T-helper 1 cell treated with Interleukin-12 subunit alpha and Interleukin-12 subunit beta and Interleukin-4 antibody, amounts not matched to agents 30 μg/mL and 1 μg/mL, for 36 hours (primary cell): Measurements from ENCODE around the gene SLX4.
"Not testable (repeated sequence)": the region's sequence is repeated elsewhere in the genome, so short reads cannot be mapped to it uniquely, and the experiment has no call there.

ENCODE experiments used
- H3K27ac Mint-ChIP-seq: one replicate; pipeline ENCODE4 v1.8.0; 2021; ENCODE audit warnings: mild to moderate bottlenecking, mixed read lengths
- H3K27me3 Mint-ChIP-seq: one replicate; pipeline ENCODE4 v1.8.0; 2021; ENCODE audit warnings: low read depth, mixed read lengths
- H3K36me3 Mint-ChIP-seq: one replicate; pipeline ENCODE4 v1.8.0; 2021; ENCODE audit warnings: low read depth, mixed read lengths
- H3K4me1 Mint-ChIP-seq: one replicate; pipeline ENCODE4 v1.8.0; 2021; ENCODE audit warnings: low read depth, mixed read lengths
- H3K4me3 Mint-ChIP-seq: one replicate; pipeline ENCODE4 v1.8.0; 2021; ENCODE audit warnings: mild to moderate bottlenecking, moderate library complexity, mixed read lengths
- H3K9me3 Mint-ChIP-seq: one replicate; pipeline ENCODE4 v1.8.0; 2021; ENCODE audit warnings: mixed read lengths

Gene SLX4, protein sequence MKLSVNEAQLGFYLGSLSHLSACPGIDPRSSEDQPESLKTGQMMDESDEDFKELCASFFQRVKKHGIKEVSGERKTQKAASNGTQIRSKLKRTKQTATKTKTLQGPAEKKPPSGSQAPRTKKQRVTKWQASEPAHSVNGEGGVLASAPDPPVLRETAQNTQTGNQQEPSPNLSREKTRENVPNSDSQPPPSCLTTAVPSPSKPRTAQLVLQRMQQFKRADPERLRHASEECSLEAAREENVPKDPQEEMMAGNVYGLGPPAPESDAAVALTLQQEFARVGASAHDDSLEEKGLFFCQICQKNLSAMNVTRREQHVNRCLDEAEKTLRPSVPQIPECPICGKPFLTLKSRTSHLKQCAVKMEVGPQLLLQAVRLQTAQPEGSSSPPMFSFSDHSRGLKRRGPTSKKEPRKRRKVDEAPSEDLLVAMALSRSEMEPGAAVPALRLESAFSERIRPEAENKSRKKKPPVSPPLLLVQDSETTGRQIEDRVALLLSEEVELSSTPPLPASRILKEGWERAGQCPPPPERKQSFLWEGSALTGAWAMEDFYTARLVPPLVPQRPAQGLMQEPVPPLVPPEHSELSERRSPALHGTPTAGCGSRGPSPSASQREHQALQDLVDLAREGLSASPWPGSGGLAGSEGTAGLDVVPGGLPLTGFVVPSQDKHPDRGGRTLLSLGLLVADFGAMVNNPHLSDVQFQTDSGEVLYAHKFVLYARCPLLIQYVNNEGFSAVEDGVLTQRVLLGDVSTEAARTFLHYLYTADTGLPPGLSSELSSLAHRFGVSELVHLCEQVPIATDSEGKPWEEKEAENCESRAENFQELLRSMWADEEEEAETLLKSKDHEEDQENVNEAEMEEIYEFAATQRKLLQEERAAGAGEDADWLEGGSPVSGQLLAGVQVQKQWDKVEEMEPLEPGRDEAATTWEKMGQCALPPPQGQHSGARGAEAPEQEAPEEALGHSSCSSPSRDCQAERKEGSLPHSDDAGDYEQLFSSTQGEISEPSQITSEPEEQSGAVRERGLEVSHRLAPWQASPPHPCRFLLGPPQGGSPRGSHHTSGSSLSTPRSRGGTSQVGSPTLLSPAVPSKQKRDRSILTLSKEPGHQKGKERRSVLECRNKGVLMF (N-terminal part only)

DNA sequence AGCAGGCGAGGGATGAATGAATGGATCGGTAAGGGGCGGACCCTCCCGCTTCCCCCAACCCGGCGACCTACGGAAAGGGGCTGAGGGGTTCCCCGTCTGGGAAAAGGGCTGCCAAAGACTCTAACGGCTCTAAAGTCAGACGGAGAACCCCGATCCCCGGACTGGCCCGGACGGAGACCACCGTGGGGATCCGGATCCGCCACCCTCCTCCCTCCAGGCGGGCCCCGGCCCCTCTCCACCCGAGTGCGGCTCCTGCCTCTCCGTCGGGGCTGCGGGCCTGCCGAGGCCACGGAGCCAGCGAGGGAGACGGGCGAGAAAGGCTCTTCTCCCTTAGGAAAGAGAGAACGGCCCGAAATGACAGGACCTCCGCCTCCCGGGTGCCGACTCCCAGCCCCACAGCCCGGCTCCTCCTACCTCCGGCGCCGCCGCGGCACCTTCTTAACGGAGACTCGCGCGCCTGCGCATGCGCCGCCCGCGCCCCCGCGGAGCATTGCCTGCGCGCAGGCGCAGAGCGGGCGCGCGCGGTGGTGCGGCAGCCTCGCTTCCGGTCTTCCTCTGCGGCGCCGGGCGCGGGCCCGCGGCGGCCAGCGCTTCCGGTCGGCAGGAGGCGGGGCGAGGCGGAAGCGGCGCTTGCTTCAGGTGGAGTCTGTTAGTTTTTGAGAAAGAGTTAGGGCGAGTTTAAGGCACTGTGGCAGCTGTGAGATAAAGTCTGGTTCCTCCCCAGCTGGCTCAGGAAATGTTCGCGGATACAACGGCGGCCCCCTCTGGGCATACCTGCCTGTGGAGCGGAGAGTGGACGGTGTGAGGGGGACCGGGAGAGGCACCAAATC, at the start of gene SLX4:
Gene SLX4, minus strand, starts transcription at position 461 of the 830 bp plus-strand sequence. CDS start 2,642 bp downstream, outside the sequence.
- peak within 1 kb of the TSS; percentile 97 for H3K27ac Mint-ChIP-seq
- peak within 1 kb of the TSS; percentile 99 for H3K4me3 Mint-ChIP-seq
- no peaks in the 10 kb centered on the region for H3K27me3 Mint-ChIP-seq
- H3K9me3 Mint-ChIP-seq, result no peaks in the 10 kb centered on the region
- peaks cover 36% of the 10 kb centered on the region for H3K4me1 Mint-ChIP-seq
- H3K36me3 Mint-ChIP-seq, result peaks cover 24% of the 10 kb centered on the region

DNA sequence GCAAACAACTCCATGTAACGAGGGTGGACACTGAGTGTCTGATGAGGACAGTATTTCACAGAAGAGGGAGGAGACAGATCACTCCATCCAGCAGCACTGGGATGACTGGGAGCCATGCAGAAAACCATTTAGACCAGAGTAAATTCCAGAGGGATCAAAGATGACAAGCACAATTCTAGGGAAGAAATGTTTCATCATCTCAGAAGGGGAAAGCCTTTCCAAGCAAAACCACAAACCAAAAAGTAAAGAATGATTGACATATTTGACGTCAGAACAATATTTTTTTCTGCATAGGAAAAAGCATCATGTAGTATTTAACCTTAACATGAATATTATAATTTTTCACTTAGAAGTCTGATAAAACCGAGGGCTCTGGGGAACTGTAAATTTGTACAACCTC, 47.8 kb upstream of the SLX4 start:
- H3K4me1 Mint-ChIP-seq, result peaks cover 3% of the 10 kb centered on the region
- H3K4me3 Mint-ChIP-seq, result no peak overlapping the region
- H3K27ac Mint-ChIP-seq, result peak overlapping the region; percentile 69
- H3K36me3 Mint-ChIP-seq, result peaks cover 23% of the 10 kb centered on the region
- H3K9me3 Mint-ChIP-seq, result no peaks in the 10 kb centered on the region
- H3K27me3 Mint-ChIP-seq, result no peaks in the 10 kb centered on the region

DNA sequence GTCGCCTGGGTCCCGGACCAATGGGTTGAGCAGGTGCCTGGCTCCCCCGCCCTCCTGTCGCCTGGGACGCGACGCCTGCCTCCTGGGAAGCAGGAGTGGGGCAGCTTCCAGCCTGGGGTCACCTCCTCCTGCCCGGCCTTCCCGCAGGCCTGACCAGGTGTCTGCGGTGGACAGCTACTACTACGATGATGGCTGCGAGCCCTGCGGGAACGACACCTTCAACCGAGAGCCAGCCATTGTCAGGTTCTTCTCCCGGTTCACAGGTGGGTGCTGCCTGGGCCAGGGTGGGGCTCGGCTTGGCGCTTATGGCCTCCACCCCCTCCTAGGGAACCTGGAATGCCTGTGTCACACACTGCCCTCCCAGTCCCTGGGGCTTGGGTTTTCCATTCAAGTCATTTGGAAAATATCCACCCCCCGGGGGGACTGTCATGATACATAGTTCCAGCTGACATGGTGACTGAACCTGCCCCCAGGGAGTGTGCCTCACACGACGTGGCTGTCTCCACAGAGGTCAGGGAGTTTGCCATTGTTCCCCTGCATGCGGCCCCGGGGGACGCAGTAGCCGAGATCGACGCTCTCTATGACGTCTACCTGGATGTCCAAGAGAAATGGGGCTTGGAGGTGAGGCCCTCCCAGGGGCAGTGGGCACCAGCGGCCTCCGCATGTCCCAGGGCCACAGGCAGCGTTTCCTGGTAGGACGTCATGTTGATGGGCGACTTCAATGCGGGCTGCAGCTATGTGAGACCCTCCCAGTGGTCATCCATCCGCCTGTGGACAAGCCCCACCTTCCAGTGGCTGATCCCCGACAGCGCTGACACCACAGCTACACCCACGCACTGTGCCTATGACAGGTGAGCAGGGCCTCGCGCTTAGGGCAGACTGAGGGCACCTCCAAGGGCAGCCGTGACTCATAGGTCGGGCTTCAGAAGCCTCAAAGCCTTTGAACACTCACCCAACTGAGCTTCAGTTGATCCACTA, 45.4 kb upstream of the SLX4 start:
- H3K4me1 Mint-ChIP-seq, result peaks cover 6% of the 10 kb centered on the region
- no peak overlapping the region for H3K4me3 Mint-ChIP-seq
- H3K36me3 Mint-ChIP-seq, result peaks cover 20% of the 10 kb centered on the region
- H3K9me3 Mint-ChIP-seq, result no peaks in the 10 kb centered on the region
- no peak overlapping the region for H3K27ac Mint-ChIP-seq
- H3K27me3 Mint-ChIP-seq, result no peaks in the 10 kb centered on the region

DNA sequence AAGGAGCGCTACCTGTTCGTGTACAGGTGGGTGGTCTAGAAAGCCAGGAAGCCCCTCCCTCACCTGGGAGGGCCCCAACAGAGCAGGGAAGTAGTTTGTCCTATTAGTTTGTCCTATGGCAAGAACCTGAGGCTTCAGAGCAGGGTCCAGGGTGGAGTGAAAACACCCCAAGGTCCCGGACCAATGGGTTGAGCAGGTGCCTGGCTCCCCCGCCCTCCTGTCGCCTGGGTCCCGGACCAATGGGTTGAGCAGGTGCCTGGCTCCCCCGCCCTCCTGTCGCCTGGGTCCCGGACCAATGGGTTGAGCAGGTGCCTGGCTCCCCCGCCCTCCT, 44.7 kb upstream of the SLX4 start:
- H3K36me3 Mint-ChIP-seq, result peaks cover 18% of the 10 kb centered on the region
- H3K9me3 Mint-ChIP-seq, H3K4me1 Mint-ChIP-seq, H3K27ac Mint-ChIP-seq, H3K4me3 Mint-ChIP-seq, H3K27me3 Mint-ChIP-seq: not testable (repeated sequence)

DNA sequence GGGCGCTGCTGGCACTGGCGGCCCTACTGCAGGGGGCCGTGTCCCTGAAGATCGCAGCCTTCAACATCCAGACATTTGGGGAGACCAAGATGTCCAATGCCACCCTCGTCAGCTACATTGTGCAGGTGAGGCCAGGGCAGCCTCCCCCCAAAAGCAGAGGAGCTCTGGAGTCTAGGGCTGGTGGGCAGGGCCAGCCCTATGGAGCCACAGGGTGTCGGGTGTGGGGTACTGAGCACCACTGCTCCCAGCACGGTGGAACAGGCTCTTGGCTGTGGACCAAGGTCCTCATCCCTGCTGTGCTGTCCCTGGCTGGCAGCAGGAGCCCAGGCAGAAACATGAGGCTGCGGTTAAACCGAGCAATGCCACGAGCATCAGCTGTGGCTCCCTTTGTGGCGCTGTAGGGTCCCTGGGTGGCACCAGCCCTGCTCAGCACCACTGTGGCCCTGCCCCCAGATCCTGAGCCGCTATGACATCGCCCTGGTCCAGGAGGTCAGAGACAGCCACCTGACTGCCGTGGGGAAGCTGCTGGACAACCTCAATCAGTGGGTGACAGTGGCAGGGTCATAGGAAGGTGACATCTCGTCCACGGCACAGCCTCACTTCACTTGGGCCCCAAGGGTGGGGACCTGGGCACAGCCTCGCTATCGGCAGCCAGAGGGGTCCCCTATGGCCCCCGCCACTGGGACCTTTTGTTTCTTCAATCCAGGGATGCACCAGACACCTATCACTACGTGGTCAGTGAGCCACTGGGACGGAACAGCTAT, 44.2 kb upstream of the SLX4 start:
- Mint-ChIP-seq H3K36me3 (peaks cover 18% of the 10 kb centered on the region), H3K4me1 (peaks cover 6% of the 10 kb centered on the region), H3K27ac (no peak overlapping the region), H3K27me3 (no peaks in the 10 kb centered on the region), H3K4me3 (no peak overlapping the region), H3K9me3 (no peaks in the 10 kb centered on the region)

DNA sequence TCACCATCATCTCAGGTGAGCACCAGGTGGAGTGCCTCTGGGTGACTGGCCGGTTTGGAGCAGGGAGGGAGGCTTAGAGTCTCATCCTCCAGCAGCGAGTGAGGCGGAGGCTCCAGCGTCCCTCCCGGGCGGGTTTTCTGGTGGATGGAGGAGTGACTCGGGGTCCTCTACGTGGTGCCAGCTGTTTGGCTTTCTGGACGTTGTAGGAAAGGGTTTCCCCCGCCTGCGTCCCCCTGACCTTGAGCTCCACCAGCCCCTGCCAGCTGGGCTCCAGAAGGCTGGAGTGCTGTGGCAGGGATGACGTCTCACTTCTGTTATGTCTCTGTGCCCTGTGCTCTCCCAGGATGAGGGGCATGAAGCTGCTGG, 43.6 kb upstream of the SLX4 start:
- Mint-ChIP-seq H3K4me1 (peaks cover 6% of the 10 kb centered on the region), H3K27ac (no peak overlapping the region), H3K9me3 (no peaks in the 10 kb centered on the region), H3K36me3 (peaks cover 20% of the 10 kb centered on the region), H3K27me3 (no peaks in the 10 kb centered on the region), H3K4me3 (no peak overlapping the region)

DNA sequence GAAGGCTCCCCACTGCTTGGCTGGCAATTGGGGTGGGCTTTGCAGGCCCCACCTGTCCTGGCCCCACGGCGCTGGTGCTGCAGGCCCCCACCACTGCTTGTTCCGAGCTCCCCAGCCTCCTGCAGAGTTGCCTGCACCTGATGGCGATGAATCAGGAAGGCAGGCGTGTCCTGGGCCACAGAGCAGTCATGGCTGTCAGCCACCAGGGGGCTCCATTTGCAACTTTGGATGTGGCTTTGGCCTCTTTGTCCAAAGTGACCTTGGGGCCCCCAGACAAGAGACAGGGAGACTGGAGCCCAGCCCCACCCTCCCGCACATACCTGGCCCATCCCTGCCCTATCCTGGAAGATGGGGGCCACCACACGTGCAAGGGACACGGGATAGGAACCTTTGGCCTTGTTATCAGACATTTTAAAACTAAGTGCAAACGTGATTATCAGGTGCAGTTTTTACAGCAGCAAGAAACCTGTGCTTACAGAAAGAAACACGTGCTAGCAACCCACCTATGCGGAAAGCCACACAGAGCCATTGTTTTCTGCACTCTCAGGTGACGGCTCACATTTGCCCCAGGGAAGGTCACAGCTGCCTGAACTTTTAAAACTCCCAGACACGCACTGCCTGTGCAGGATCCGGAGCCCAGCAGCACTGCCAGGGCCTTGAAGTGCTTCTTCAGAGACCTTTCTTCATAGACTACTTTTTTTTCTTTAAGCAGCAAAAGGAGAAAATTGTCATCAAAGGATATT, 43.0 kb upstream of the SLX4 start, which contains the start of gene DNASE1:
Gene DNASE1, plus strand, starts transcription at position 443 of the 743 bp plus-strand sequence. CDS start 683 bp downstream, outside the sequence.
- no peaks in the 10 kb centered on the region for H3K27me3 Mint-ChIP-seq
- peaks cover 18% of the 10 kb centered on the region for H3K36me3 Mint-ChIP-seq
- no peaks in the 10 kb centered on the region for H3K9me3 Mint-ChIP-seq
- H3K4me1 Mint-ChIP-seq, result peaks cover 6% of the 10 kb centered on the region
- H3K4me3 Mint-ChIP-seq, result no peak within 1 kb of the TSS
- H3K27ac Mint-ChIP-seq, result no peak within 1 kb of the TSS

DNA sequence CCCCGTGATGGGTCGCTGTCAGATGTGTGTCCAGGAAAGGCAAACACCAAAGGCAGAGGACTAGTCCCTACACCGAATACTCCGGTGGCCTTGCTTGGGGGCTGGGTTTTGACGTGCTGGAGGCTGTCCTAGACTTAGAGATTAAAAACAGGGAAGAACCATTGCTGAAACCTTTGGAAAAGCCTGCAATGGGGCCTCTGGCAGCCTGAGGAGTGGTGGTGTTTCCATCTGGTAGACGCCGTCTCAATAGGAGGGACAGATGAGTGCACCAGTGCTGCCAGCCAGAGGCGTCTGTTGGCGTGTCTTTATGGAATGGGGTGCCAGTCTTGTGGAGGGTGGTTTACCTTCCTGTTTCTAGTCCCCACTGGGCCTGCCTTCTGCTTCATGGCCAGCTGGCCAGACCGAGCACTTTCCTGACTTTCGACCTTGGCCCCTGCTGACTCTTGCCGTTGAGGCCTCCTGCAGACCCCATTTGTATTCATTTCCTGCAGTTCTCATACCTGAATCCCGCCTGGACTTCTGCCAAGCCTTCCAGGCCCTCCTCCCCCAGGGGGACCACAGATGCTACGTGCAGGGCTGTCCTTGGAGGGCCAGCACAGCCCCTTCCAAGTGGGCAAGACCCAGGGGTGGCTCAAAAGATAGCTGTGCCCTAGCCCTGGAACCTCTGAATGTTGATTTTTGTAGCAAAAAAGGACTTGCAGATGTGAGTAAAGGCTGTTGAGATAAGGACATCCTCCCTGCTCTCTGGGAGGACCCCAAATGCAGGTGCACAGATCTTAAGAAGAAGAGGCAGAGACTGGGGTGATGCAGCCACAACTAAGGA, 41.2 kb upstream of the SLX4 start:
- H3K4me1 Mint-ChIP-seq, result peaks cover 3% of the 10 kb centered on the region
- no peak overlapping the region for H3K27ac Mint-ChIP-seq
- H3K27me3 Mint-ChIP-seq, result no peaks in the 10 kb centered on the region

DNA sequence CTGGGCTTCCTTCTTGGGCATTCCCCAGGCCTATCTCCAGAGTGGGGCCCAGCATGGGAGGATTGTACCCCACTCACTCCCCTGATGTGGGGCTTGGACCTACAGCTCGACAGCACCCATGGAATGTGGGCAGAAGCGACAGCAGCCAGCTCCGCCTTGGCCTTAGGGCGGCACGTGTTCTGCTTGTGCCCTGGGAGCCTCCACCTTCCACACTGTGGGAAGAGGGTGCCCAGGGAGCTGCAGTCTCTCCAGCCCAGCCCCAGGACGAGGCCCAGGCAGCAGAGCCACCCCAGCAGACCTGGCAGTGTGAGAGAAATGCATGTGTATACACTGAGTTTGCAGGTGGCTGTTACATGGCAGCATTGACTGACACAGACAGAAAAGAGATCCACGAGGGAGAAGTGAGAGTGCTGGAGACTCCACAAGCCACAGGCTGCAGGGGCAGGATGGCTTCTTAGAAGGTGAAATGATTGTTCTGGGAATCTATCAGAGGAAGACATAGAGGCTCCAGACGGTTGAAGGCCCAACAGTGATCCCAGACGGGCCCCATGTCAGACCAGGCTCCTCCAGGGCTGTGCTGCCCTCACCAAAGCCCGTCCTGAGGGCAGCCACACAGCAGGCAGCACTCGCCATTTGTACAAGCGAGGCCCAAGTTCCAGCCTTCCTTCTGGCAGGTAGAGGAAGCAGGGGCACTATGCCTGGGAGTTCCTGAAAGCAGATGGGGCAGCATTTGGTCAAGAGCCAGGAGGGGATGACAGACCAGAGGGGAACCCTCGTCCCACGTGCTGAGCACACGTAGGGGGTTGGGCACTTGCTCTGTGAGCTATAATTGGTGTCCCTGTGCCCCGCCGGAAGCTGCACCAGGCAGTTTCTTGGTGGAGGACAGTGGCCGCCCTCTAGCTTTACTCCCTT, 40.3 kb upstream of the SLX4 start:
- peaks cover 7% of the 10 kb centered on the region for H3K36me3 Mint-ChIP-seq
- no peaks in the 10 kb centered on the region for H3K9me3 Mint-ChIP-seq
- no peak overlapping the region for H3K27ac Mint-ChIP-seq
- H3K4me3 Mint-ChIP-seq, result no peak overlapping the region
- H3K27me3 Mint-ChIP-seq, result no peaks in the 10 kb centered on the region
- H3K4me1 Mint-ChIP-seq, result peaks cover 3% of the 10 kb centered on the region

More for the DNA sequence above, 41.2 kb upstream of the SLX4 start:
- Mint-ChIP-seq H3K9me3 (no peaks in the 10 kb centered on the region), H3K4me3 (no peak overlapping the region), H3K36me3 (peaks cover 12% of the 10 kb centered on the region)

DNA sequence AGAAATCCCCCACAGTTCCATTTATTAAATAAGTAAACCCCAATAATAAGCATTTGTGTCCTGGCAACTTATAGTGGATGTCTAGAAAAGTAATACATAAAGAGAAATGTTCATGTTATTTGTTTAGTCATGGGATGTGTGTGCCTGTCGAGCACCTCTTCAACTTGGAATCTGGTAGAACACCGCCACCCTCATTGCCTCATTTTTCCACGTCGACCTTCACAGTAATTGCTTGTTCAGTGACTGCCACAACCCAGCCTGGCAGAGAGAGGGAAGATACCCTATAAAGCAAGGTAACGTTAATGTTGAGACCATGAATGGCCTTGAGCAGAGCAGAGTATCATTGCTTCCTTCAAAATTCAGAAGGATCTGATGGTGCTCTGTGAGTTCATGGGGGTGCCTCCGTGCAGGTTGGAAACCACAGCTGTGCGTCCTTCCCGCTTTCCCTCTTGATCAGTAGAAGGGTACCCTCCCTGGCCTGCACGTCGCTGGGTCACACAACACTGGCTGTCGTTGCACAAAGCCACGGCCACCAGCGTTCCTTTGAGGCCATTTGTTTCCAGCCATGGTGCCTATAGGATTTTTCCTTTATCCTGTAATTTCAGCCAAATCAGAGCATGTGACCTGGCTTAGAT, 39.3 kb upstream of the SLX4 start:
- Mint-ChIP-seq H3K4me1 (peaks cover 6% of the 10 kb centered on the region), H3K36me3 (peaks cover 6% of the 10 kb centered on the region), H3K27me3 (no peaks in the 10 kb centered on the region), H3K4me3 (no peak overlapping the region), H3K27ac (no peak overlapping the region), H3K9me3 (no peaks in the 10 kb centered on the region)
